Limb (tissue), 2 donors: ENCODE measurements around the gene SUSD3.

Experiments used
- DNase-seq, 2 donors: peaks; one replicate each; pipeline ENCODE4 v3.0.0-alpha.2; 2016; ENCODE audit errors: extremely low spot score in 2 of 2

SUSD3 gene

DNA sequence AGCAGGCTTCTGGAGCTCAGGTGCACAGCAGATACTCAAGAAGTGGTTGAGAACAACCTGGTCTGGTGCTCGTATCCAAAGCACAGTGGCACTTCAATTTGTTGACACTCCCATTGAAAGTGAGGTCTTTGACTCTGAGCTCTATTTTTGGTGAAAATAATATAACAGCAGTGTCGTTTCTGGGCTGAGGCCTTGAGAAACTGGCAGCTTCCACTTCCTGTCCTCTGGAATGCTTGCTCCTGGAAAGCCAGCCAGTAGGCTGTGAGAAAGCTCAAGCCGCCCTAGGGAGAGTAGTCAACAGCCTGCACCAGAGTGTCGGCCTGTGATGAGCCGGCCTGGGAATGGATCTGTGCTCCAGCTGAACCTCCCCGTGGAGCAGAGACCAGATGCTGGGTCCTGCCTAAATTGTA lies 6.8 kb upstream of the SUSD3 start:
- peak in 1 of 2 donors; percentile 55 for DNase-seq

DNA sequence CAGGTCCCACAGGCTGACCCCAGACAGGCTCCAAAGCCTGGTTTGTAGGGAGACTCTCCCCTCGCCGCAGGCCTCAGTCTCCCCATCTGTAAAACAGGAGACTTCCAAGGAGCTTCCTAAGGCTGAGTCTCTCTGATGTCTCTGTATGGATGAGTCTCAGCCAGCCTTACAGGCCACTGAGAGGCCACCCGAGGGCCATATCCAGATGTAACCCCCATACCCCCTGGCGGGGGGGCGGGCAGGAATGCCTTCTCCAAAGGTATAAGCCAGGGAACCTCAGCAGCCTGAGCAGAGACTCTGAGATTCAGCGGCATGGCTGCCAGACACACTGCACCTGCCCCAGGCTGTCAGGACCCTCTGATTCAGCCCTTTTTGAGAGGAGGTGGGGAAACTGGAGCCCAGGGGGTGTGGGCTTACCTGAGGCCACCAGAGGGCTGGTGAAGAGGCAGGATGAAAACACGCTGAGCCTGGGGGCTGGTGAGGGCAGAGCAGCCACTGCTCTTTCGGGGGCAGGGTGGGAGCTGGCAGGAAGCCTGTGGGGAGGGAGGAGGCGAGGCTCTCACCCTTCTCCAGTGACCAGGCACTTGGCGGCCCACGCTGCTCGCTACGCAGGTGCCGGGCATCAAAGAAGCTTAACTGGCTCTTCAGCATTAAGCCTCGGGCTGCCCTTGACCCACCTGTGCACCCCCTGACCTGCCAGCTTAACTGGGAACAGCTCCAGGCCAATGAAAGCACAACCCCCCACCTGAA lies 5.5 kb upstream of the SUSD3 start:
- no peak for DNase-seq

GRCh38 chr9:93053781-93054331 lies 4.6 kb upstream of the SUSD3 start:
- DNase-seq: no peak

GRCh38 chr9:93054758-93055704 lies 3.5 kb upstream of the SUSD3 start:
- DNase-seq: no peak

DNA sequence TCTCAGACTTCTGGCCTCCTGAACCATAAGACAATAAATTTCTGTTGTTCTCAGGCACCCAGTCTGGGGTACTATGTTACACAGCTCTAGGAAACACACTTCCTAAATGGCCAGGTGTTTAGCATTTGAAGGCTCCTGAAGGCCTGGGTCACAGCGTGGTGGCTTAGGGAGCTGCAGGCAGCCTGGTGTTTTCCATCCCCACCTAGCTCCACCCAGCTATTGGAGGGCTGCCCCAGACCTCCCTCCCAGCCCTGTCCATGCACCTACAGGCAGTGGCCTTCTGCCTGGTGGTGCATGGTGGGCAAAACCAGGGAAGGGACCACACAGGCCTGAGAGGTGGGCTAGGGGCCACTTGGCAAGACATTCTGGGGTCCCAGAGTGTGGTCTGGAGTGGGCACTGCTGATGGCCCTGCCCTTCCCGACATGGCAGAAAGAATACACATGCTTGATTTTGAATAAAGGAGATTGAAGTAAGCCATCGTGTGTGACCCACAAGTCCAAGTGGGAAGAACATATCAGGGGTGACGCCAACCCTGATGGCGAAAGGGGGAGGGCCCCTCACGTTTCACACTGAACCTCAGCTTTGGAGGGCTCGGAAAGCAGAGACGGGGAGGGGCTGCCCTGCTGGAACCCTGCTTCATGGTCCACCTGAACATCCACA lies 1.3 kb upstream of the SUSD3 start:
- no peak for DNase-seq

DNA sequence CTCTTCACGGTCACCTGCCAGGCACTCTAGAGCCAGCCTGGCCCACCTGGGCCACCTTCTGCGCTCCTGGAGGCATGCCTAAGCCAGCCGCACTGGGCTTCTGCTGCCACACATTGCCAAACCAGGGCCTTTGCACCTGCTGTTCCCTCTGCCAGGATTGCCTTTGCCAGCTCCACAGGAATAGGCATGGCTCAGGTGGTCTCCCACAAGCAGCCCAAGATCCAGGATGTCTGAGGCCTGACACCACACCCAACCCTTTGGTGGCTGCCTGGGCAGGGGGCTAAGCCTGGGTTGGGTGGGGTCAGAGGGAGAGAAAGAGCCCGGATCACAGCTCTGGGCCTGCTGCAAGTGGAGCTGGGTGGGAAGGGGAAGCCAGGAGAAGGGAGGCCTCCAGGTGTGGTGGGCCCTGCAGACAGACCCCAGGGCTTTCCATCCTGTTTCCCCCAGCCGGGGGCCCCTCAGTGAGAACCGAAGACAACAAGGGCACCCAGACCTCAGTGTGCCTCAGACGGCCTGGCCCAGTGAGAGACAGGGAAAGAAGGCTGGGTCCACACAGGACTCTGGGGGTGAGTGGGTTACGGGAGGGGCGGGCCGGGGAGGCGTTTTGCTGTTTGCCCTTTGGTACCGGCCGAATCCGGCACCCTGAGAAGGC lies 672 bp upstream of the SUSD3 start:
- no peak for DNase-seq

DNA sequence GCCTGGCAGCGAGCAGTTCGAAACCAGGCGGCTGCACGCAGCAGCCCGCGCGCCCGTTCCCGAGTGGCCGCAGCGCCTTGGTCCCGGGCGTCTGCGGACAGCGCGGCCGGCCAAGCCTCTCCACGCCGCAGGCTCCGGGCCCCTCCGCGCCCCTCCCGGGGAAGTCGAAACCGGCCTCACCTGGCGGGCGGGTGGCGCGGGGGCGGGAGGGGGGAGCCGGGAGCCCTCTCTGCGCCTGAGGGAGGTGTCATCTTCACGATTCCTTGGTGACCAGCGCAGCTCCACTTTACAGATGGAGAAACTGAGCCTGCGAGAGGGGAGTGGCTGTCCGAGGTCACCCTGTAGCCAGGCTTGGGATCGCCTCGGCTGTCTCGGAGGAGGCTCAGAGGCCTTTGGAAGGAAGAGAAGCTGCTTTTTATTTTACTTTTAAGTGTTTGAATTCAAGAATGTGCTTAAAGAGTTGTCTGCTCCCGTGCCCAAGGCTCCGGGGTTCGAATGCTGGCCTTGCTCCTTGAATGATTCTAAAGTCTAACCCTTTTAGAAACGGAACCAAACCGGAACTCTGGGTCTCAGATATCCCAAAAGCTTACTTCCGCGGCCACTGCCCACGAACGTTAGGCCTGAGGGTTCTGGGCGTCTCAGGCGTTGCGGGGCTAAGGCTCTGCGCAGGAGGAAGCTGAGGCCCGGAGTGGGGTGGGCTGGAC lies 662 bp downstream of the SUSD3 start:
- no peak for DNase-seq

DNA sequence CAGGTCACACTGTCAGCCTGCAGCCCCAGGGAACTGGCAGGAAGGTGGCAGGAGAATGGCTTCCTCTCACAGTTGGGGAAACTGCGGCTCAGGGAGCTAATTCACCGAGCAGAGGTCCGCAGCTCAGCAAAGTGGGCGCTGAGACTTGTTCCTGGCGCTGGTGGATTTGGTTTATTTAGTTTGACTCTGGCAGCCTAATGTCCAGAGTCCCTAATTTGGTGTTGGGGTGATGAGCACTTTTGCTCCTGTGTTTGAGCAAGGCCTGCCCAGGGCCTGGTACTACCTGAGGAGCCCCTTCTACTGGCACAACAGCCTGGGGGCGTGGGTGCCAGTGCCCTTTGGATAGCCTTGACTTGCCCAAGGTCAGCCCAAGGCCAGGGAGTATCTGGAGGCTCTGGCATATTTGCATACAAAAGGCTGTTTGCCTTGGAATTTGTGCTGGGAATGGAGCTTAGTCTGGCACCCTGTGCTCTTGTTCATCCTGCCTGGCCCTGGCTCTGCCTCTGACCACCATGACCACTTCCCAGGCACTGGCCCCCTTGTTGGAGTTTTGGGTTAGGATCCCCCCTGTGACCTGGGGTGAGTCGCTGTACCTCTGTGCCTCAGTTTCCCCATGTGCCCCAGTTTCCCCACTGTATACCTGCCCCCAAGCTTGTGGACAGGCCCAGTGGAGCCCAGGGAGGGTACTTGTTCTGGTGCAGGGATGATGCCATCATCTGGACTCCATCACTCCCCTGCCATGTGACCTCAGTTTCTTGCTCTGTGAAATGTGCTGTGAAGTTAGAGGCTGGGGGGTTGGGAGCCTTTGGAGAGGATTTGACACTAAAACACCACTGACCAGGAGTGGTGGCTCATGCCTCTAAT lies 1.4 kb downstream of the SUSD3 start:
- no peak for DNase-seq

DNA sequence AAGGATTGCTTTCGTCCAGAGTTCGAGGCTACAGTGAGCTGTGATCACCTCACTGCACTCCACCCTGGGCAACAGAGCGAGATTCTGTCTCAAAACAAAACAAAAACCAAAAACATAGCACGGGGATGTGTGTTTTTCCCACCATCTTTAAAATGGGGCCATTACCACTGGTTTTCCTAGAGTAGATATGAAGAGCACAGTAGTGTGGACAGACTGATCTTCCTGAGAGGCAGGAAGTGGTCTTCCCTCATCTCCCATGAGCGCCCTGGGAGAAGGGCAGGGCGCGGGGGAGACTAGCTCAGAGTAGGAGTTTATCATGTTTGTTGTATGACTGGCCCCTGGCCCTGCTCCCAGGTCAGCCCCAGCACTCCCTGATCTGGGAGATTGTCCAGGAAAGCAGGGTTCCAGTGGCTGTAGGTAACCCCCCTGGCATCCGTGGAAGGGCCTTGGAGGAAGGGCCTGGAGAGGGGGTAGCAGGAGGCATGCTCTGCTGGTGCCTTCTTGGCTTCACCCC lies 2.3 kb downstream of the SUSD3 start:
- DNase-seq: no peak

DNA sequence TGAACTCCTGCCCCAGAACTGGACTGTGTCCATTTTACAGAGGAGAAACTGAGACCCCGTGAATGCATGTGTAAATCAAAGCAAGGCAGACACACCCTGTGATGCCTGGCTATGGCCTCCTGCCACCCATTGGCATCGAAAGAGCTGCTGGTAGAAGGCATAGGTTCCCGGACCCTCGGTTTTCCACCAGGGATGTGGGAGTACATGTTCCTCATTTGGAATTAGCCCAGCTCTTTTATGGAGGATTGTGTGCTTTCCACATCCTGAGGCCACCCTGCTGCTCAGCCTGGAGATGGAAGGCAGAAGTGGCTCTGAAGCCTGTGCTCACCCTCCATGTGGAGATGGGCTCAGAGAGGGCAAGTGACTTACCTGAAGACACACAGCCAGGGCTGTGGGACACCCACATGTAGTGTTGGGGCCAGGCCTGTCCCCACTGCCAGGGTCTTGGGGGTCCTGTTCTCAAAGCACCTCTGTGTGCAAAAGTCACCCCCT lies 2.8 kb downstream of the SUSD3 start:
- no peak for DNase-seq

GRCh38 chr9:93061791-93062763 lies 3.6 kb downstream of the SUSD3 start:
- no peak for DNase-seq

DNA sequence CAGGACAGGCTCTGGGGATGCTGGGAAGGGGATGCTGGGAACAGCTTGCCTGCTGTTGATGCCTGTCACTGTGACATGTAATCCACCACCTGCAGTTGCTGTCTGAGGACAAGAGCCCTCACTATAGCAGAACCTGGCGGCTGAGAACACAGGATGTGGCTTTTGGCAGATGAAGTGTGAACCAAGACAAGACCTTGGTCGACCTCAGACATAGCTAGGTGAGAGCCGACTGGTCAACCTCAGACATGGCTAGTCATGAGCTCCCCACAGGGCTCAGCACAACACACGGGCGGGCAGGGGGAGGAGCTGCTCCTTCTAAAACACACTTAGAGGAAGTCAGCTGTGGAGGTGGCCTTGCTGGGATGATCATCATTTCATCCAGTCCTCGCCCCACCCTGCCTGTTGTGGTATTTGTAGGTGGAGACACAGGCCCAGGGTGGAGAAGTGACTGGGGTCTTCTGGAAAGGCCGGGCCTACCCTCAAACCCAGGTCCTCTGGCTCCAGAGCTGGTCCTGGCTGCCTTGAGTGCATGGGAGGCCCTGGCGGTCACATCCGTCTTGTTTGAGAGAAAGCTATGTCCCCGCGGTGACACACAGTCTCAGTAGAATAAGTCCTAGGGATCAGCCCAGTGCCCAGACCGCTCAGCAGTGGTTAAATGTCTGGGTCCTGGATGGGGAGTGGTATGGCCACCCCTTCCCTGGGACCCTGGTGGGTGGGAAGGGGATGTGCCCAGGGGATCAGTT lies 6.1 kb downstream of the SUSD3 start:
- no peak for DNase-seq

- no peak for DNase-seq
Measured at GRCh38 chr9:93065135-93065720, 6.7 kb downstream of the SUSD3 start.

DNA sequence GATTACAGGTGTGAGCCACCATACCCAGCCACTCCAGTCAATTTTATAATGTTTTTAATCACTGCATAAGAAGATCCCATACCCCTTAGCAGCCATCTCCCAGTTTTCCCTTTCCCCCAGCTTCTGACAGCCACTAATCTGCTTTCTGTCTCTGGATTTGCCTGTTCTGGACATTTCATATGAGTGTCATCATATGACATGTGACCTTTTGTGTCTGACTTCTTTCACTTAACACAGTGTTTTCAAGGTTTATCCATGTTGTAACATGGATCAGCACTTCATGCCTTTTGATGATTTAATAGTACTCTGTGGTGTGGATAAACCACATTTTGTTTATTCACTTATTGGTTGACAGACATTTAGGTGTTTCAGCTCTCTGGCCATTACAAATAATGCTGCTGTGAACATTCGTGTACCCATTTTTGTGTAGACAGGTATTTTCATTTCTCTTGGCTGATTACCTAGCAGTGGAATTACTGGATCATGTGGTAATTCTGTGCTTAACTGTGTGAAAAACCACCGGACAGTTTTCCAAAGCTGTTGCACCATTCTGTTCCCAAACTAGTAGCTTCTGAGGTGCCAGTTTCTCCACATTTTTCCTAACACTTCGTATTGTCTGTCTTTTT lies 8.6 kb downstream of the SUSD3 start:
- no peak for DNase-seq

DNA sequence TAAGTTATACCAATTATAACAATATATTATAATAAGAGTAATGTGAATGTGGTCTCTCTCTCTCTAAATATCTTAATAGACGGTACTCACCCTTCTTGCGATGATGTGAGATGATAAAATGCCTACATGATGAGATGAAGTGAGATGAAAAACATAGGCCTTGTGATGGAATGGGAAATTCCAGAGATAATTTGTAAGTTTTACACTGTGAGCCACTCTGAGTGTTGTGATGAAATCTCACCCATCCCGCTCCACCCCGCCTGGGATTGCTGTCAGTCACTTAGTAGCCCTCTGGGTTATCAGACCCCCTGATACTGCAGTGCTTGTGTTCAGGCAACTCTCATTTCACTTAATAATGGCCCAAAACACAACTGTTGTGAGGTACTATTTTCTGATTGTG lies 10.5 kb downstream of the SUSD3 start:
- DNase-seq: no peak

DNA sequence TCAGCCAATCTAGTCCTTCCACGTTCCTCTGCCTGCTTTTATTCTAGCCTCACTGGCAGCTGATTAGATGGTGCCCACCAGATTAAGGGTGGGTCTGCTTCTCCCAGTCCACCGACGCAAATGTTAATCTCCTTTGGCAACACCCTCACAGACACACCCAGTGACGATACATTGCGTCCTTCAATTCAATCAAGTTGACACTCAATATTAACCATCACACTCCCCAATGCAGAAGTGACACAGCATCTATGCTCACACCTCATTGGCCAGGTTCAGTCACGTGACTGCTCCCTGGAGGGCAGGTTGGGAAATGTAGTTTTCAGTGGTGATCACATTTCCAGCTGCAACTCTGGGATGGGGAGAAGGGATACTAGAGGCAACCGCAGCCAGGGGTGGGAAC lies 13.0 kb downstream of the SUSD3 start:
- no peak for DNase-seq

DNA sequence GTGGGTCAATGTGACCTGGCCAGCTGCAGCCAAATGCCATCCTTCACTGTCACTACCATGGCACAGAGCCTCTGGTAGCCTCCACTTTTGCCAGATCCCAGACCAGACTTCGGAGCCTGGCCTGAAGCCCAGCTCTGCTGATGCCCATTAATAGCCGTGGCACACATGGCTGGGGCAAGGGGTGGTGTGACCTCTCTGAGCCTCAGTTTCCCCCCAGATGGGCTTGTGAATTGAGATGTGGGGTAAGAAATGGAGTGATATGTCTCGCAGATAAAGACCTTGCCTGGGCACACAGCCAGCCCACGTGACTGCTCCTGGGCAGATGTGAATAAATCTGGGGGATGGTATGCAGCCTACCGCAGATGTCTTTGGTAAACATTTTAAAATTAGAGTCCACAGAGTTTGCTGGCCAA lies 13.9 kb downstream of the SUSD3 start:
- no peak for DNase-seq
